Measurements from ENCODE around the gene LDAH. TPM values are rescaled to one million over a fixed set of nuclear protein-coding genes. Genes with fewer than 3 reads are reported as not detected.

Gene LDAH
- polyA plus RNA-seq, 1 experiment = 10.0 TPM

GRCh38 chr2:20744366-20745335 is 78.2 kb downstream of the LDAH start:
- no peak for TF ChIP-seq CTCF (IDR thresholded peaks at IDR 0.05; ENCODE audit: insufficient read depth, low read depth, low read length)
- Histone ChIP-seq H3K36me3 (ENCODE audit: control insufficient read depth, insufficient read depth, low read length) (no peaks in the 10 kb centered on the region), H3K4me3 (ENCODE audit: low read depth, low read length) (no peak overlapping the region), H3K27me3 (ENCODE audit: control insufficient read depth, insufficient read depth, low read length) (no peaks in the 10 kb centered on the region)
- DNase-seq (ENCODE audit: low read depth) = no peak
- ChIA-PET POLR2A (no interaction called here), CTCF (interaction anchor here (1.5 to 2.3 kb wide), 2 partner anchors 13 to 83 kb away, joined by 3 to 12 read pairs; no protein-coding TSS in a partner anchor)

GRCh38 chr2:20738772-20739171 is 84.1 kb downstream of the LDAH start:
- H3K36me3 ChIP-seq (ENCODE audit: control insufficient read depth, insufficient read depth, low read length) = no peaks in the 10 kb centered on the region; the same call in 1 of the 2 replicates
- no peak for DNase-seq (ENCODE audit: low read depth)
- CTCF ChIA-PET = interaction anchor here (0.8 to 1.7 kb wide), 2 partner anchors 8 to 14 kb away, joined by 3 to 5 read pairs; no protein-coding TSS in a partner anchor
- no peak overlapping the region for H3K4me3 ChIP-seq (ENCODE audit: low read depth, low read length)
- TF ChIP-seq CTCF (IDR thresholded peaks at IDR 0.05; ENCODE audit: insufficient read depth, low read depth, low read length) = no peak
- H3K27me3 ChIP-seq (ENCODE audit: control insufficient read depth, insufficient read depth, low read length) = no peaks in the 10 kb centered on the region
- POLR2A ChIA-PET = no interaction called here

GRCh38 chr2:20737505-20737904 is 85.4 kb downstream of the LDAH start:
- POLR2A ChIA-PET = no interaction called here
- no peak overlapping the region for H3K4me3 ChIP-seq (ENCODE audit: low read depth, low read length)
- no peak for DNase-seq (ENCODE audit: low read depth)
- no peak for TF ChIP-seq CTCF (IDR thresholded peaks at IDR 0.05; ENCODE audit: insufficient read depth, low read depth, low read length)
- no peaks in the 10 kb centered on the region for H3K27me3 ChIP-seq (ENCODE audit: control insufficient read depth, insufficient read depth, low read length)
- CTCF ChIA-PET = no interaction called here
- H3K36me3 ChIP-seq (ENCODE audit: control insufficient read depth, insufficient read depth, low read length) = no peaks in the 10 kb centered on the region; the same call in 1 of the 2 replicates

GRCh38 chr2:20728114-20728758 is 94.7 kb downstream of the LDAH start:
- H3K36me3 ChIP-seq (ENCODE audit: control insufficient read depth, insufficient read depth, low read length) = peaks cover 1% of the 10 kb centered on the region
- ChIA-PET CTCF (interaction anchor here (1.1 kb wide), 1 partner anchor 53 kb away, joined by 4 read pairs; no protein-coding TSS in a partner anchor), POLR2A (interaction anchor here (0.6 kb wide), 1 partner anchor 300 kb away, joined by 3 read pairs; no protein-coding TSS in a partner anchor)
- DNase-seq (ENCODE audit: low read depth) = no peak
- H3K4me3 ChIP-seq (ENCODE audit: low read depth, low read length) = no peak overlapping the region
- no peaks in the 10 kb centered on the region for H3K27me3 ChIP-seq (ENCODE audit: control insufficient read depth, insufficient read depth, low read length)
- TF ChIP-seq CTCF (IDR thresholded peaks at IDR 0.05; ENCODE audit: insufficient read depth, low read depth, low read length) = no peak

GRCh38 chr2:20726913-20727312 is 96.0 kb downstream of the LDAH start:
- ChIA-PET CTCF (no interaction called here), POLR2A (no interaction called here)
- Histone ChIP-seq H3K4me3 (ENCODE audit: low read depth, low read length) (no peak overlapping the region), H3K27me3 (ENCODE audit: control insufficient read depth, insufficient read depth, low read length) (no peaks in the 10 kb centered on the region), H3K36me3 (ENCODE audit: control insufficient read depth, insufficient read depth, low read length) (peaks cover 1% of the 10 kb centered on the region)
- no peak for TF ChIP-seq CTCF (IDR thresholded peaks at IDR 0.05; ENCODE audit: insufficient read depth, low read depth, low read length)
- DNase-seq (ENCODE audit: low read depth) = no peak
